ENCODE results near the gene MMP12.

- TF ChIP-seq JUN (IDR thresholded peaks at IDR 0.05; ENCODE audit: borderline replicate concordance, insufficient read depth, insufficient read length, low read depth) (no peak), MYC (IDR thresholded peaks at IDR 0.05; ENCODE audit: low read depth, low read length) (no peak), POLR2A (IDR thresholded peaks at IDR 0.05; ENCODE audit: low read depth, low read length) (no peak), POLR2AphosphoS5 (IDR thresholded peaks at IDR 0.05; ENCODE audit: insufficient read depth, low read depth, low read length) (no peak), EZH2 (IDR thresholded peaks at IDR 0.05; ENCODE audit: borderline replicate concordance, low read depth, low read length, severe bottlenecking) (no peak)
- TF ChIP-seq, protein P1, sequence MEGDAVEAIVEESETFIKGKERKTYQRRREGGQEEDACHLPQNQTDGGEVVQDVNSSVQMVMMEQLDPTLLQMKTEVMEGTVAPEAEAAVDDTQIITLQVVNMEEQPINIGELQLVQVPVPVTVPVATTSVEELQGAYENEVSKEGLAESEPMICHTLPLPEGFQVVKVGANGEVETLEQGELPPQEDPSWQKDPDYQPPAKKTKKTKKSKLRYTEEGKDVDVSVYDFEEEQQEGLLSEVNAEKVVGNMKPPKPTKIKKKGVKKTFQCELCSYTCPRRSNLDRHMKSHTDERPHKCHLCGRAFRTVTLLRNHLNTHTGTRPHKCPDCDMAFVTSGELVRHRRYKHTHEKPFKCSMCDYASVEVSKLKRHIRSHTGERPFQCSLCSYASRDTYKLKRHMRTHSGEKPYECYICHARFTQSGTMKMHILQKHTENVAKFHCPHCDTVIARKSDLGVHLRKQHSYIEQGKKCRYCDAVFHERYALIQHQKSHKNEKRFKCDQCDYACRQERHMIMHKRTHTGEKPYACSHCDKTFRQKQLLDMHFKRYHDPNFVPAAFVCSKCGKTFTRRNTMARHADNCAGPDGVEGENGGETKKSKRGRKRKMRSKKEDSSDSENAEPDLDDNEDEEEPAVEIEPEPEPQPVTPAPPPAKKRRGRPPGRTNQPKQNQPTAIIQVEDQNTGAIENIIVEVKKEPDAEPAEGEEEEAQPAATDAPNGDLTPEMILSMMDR (IDR thresholded peaks at IDR 0.05; ENCODE audit: extremely low read depth in 1 of 2, insufficient read depth in 1 of 2, low read depth in 1 of 2, low read length in 2 of 2) = no peak
Observed at GRCh38 chr11:102840018-102840417, 34.8 kb downstream of the MMP12 start.
